HG02759 (cell line): Measurements from ENCODE around the gene ZXDA.
"Not testable (repeated sequence)": the region's sequence is repeated elsewhere in the genome, so short reads cannot be mapped to it uniquely, and the experiment has no call there.

Experiments used
- ATAC-seq: cut with Tn5 transposase; IDR thresholded peaks from one replicate; pipeline ENCODE4 v1.9.1; 2021; ENCODE audit warnings: mild to moderate bottlenecking, moderate library complexity; ENCODE audit not compliant: unreplicated experiment

The ZXDA gene

GRCh38 chrX:57910287-57910912, at the start of gene ZXDA:
TSS of gene ZXDA (minus strand) at chrX:57910458. CDS start at chrX:57910420, 38 bp downstream.
- ATAC-seq: peak; percentile 74

- no peak for ATAC-seq
These were observed 42.0 kb upstream of the ZXDA start for GRCh38 chrX:57952320-57952678.

- ATAC-seq: peak; percentile 59
These were observed 41.5 kb upstream of the ZXDA start for GRCh38 chrX:57951666-57952319.

- no peak for ATAC-seq
These were observed 23.1 kb upstream of the ZXDA start for GRCh38 chrX:57933321-57933720.

- ATAC-seq: no peak
These were observed 22.0 kb upstream of the ZXDA start for GRCh38 chrX:57932266-57932665.

- ATAC-seq: no peak
These were observed 19.8 kb upstream of the ZXDA start for GRCh38 chrX:57930051-57930450.

GRCh38 chrX:57929373-57929772, 19.1 kb upstream of the ZXDA start:
- peak; percentile 53 for ATAC-seq

GRCh38 chrX:57925806-57926205, 15.5 kb upstream of the ZXDA start:
- ATAC-seq: no peak

- no peak for ATAC-seq
These were observed 8.6 kb upstream of the ZXDA start for GRCh38 chrX:57918750-57919436.

- no peak for ATAC-seq
These were observed 5.4 kb upstream of the ZXDA start for GRCh38 chrX:57915680-57916079.

- peak; percentile 87 for ATAC-seq
These were observed 517 bp downstream of the ZXDA start for GRCh38 chrX:57909595-57910286.

- ATAC-seq: not testable (repeated sequence)
These were observed 1.2 kb downstream of the ZXDA start for GRCh38 chrX:57908972-57909594.

GRCh38 chrX:57906790-57907189, 3.5 kb downstream of the ZXDA start:
- ATAC-seq: no peak

GRCh38 chrX:57905141-57905540, 5.1 kb downstream of the ZXDA start:
- no peak for ATAC-seq

GRCh38 chrX:57904176-57904880, 5.9 kb downstream of the ZXDA start:
- no peak for ATAC-seq

- ATAC-seq: no peak
These were observed 7.6 kb downstream of the ZXDA start for GRCh38 chrX:57902633-57903032.

- no peak for ATAC-seq
These were observed 8.8 kb downstream of the ZXDA start for GRCh38 chrX:57901466-57901865.

GRCh38 chrX:57900975-57901374, 9.3 kb downstream of the ZXDA start:
- no peak for ATAC-seq

GRCh38 chrX:57899906-57900305, 10.4 kb downstream of the ZXDA start:
- no peak for ATAC-seq

- no peak for ATAC-seq
These were observed 11.2 kb downstream of the ZXDA start for GRCh38 chrX:57899064-57899463.

- no peak for ATAC-seq
These were observed 38.8 kb downstream of the ZXDA start for GRCh38 chrX:57871463-57871862.
